Progenitor cell of endocrine pancreas (in vitro differentiated cells): ENCODE measurements around the gene LSAMP. TPM values are rescaled to one million over a fixed set of nuclear protein-coding genes. Genes with fewer than 3 reads are reported as not detected.

ENCODE experiments used
- DNase-seq: peaks from one replicate; pipeline ENCODE4 v3.0.0; 2021; ENCODE audit warnings: low spot score; ENCODE audit not compliant: unreplicated experiment
- H3K27ac Mint-ChIP-seq: 2 replicates; pipeline ENCODE4 v1.8.0; 2021; ENCODE audit warnings: mild to moderate bottlenecking, moderate library complexity, mixed read lengths
- H3K27me3 Mint-ChIP-seq: 2 replicates; pipeline ENCODE4 v1.8.0; 2021; ENCODE audit warnings: mixed read lengths
- H3K36me3 Mint-ChIP-seq: 2 replicates; pipeline ENCODE4 v1.8.0; 2022; ENCODE audit warnings: mixed read lengths; ENCODE audit not compliant: insufficient read depth
- H3K4me1 Mint-ChIP-seq: 2 replicates; pipeline ENCODE4 v1.8.0; 2021; ENCODE audit warnings: low read depth, mixed read lengths
- H3K4me3 Mint-ChIP-seq: 2 replicates; pipeline ENCODE4 v1.8.0; 2021; ENCODE audit warnings: low read depth, mild to moderate bottlenecking, moderate library complexity, mixed read lengths
- H3K9me3 Mint-ChIP-seq: 2 replicates; pipeline ENCODE4 v1.8.0; 2021; ENCODE audit warnings: low read depth, mixed read lengths
- CTCF ChIP-seq: fragments of 200-600 bp; sonication (generic); IDR thresholded peaks from one replicate; pipeline ENCODE4 v1.5.0; 2021; ENCODE audit warnings: antibody characterized with exemption, mild to moderate bottlenecking; ENCODE audit not compliant: unreplicated experiment
- total RNA-seq: library from RNA; stranded (reverse); gene quantifications from 2 replicates; pipeline ENCODE4 v1.2.1, GENCODE V29; 2021

The LSAMP gene
- total RNA-seq, 1 donor from 2014 or later, result 20.7 TPM

- no peaks in the 10 kb centered on the region for H3K4me1 Mint-ChIP-seq
- no peak overlapping the region for H3K4me3 Mint-ChIP-seq
- DNase-seq, result no peak
- H3K27ac Mint-ChIP-seq, result no peak overlapping the region
- no peak for TF ChIP-seq CTCF
- no peaks in the 10 kb centered on the region for H3K9me3 Mint-ChIP-seq
- no peaks in the 10 kb centered on the region for H3K27me3 Mint-ChIP-seq
- H3K36me3 Mint-ChIP-seq, result no peaks in the 10 kb centered on the region
Measured at GRCh38 chr3:116019254-116019763, 426.0 kb downstream of the LSAMP start.

GRCh38 chr3:116018646-116019045, 426.6 kb downstream of the LSAMP start:
- no peaks in the 10 kb centered on the region for H3K36me3 Mint-ChIP-seq
- no peaks in the 10 kb centered on the region for H3K27me3 Mint-ChIP-seq
- no peak overlapping the region for H3K27ac Mint-ChIP-seq
- no peak for TF ChIP-seq CTCF
- no peak overlapping the region for H3K4me3 Mint-ChIP-seq
- no peaks in the 10 kb centered on the region for H3K4me1 Mint-ChIP-seq
- no peak for DNase-seq
- H3K9me3 Mint-ChIP-seq, result no peaks in the 10 kb centered on the region

- no peak for DNase-seq
- no peaks in the 10 kb centered on the region for H3K27me3 Mint-ChIP-seq
- no peak overlapping the region for H3K4me3 Mint-ChIP-seq
- no peak overlapping the region for H3K27ac Mint-ChIP-seq
- no peak for TF ChIP-seq CTCF
- H3K9me3 Mint-ChIP-seq, result no peaks in the 10 kb centered on the region
- no peaks in the 10 kb centered on the region for H3K36me3 Mint-ChIP-seq
- H3K4me1 Mint-ChIP-seq, result no peaks in the 10 kb centered on the region
Measured at GRCh38 chr3:116015931-116016330, 429.4 kb downstream of the LSAMP start.

- no peak for DNase-seq
- peaks cover 1% of the 10 kb centered on the region for H3K36me3 Mint-ChIP-seq
- peaks cover 2% of the 10 kb centered on the region for H3K9me3 Mint-ChIP-seq
- no peak overlapping the region for H3K4me3 Mint-ChIP-seq
- TF ChIP-seq CTCF, result no peak
- no peak overlapping the region for H3K27ac Mint-ChIP-seq
- H3K27me3 Mint-ChIP-seq, result no peaks in the 10 kb centered on the region
- no peaks in the 10 kb centered on the region for H3K4me1 Mint-ChIP-seq
Measured at GRCh38 chr3:116007000-116007399, 438.3 kb downstream of the LSAMP start.

- H3K4me3 Mint-ChIP-seq, result no peak overlapping the region
- TF ChIP-seq CTCF, result no peak
- H3K36me3 Mint-ChIP-seq, result peaks cover 1% of the 10 kb centered on the region
- no peaks in the 10 kb centered on the region for H3K4me1 Mint-ChIP-seq
- no peak overlapping the region for H3K27ac Mint-ChIP-seq
- no peak for DNase-seq
- no peaks in the 10 kb centered on the region for H3K27me3 Mint-ChIP-seq
- H3K9me3 Mint-ChIP-seq, result peaks cover 2% of the 10 kb centered on the region
Measured at GRCh38 chr3:116005404-116005803, 439.9 kb downstream of the LSAMP start.
